Muscle of back (tissue), 11 donors: ENCODE measurements around the gene GRID1. TPM values are rescaled to one million over a fixed set of nuclear protein-coding genes. Genes with fewer than 3 reads are reported as not detected.

ENCODE experiments used
- DNase-seq, 3 donors: peaks; one replicate each; pipeline versions ENCODE4 v3.0.0 to v3.0.0-alpha.2; 2013
- polyA plus RNA-seq, 10 donors: library from polyadenylated mRNA; unstranded; fragments of 120-200 nt; gene quantifications; one replicate each; pipeline ENCODE4 v1.2.1, GENCODE V29; 2013; ENCODE audit not compliant: insufficient read length in 10 of 10

GRID1 gene
- polyA plus RNA-seq, 10 donors = 2.7 to 8.4 (median 5.9) TPM

DNA sequence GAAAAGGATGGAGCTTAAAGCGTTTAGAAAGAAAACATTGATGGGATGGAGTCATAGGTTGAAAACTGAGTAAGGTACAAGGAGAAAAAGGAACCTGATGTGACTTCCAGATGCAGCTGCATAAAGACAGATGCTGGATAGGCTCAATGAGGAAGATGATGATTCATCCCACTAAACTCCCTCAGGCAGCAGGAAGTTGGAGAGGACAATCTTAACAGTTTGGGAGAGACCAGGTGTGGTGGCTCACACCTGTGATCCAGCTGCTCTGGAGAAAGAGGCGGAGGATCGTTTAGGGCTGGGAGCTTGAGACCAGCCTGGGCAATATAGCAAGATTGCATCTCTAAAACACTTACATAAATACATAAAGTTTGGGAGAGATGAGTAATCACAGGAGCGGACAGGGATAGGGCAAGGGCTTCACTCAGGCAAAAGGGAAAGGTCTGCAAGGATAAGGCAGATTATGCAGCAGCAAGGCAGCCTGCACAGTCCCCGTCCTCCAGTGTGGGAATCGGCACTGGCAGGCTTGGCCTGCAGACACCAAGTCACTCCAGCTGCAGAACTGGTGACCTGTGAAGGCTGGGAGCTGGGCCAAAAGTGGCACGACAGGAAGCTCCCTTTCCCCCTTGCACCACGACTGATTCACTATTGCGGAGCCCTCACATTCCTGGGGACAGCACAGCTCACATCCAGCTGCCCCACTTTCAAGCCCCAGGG lies 438.5 kb downstream of the GRID1 start:
- no peak for DNase-seq

DNA sequence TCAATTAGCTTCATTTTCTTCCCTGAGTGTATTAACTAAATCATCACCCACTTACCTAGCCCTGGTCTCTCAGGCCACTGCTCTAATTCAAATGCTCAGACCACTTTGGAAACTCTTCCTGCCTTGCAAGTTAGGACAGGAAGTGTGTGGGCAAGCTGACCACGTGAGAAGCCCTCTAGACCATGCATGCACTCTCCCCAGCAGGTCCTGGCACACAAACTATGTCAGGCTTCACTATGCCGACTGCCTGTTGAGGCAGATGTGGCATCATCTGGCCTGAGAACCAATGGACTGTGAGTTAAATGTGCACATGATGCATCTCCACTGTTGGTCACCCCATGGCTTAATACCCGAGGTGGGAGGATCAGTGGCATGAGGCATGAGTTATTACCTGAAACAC lies 439.6 kb downstream of the GRID1 start:
- no peak for DNase-seq

DNA sequence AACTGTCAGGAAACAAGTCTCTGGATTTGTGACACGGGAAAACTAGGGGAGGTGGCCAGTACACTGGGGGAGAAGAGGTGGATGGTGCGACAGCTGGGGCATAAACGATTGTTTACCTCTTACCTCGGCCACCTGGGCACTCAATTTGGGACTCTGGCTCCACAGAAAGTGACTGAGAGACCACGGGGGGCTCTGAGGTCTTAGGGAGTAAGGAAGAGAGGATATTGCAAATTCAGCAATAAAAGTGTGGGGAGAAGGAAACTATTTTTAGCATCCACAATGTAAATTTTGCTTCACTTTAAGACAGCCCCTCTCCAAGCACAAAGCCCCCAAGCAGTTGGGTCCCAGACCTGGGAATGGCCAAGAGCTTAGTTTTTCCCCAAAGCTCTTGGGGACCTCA lies 440.5 kb downstream of the GRID1 start:
- no peak for DNase-seq

DNA sequence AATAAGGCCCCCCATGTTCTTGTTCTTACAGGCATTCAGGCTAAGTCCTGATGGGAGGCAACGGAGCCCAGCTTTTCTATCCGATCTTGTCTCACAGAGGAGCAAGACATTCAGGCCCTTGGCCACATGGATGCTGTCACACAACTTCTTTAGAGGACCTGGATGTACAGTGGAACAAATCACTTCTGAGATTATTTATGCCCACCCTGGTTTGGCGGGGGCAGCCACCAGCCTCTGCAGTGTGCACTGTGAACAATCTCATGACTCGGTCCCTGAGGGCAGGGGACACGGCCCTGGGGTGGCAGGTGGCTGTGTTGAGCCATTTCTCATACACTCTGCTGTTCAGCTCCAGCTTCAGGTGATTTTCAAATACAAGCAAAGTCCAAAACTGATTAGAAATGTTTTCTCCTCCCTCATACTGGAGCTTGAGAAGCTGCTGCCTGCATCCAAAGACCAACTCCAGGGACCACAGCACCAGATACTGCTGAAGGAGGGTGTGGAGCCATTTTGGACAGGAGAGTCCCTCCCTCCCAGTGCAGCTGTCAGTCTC lies 441.3 kb downstream of the GRID1 start:
- DNase-seq = no peak

DNA sequence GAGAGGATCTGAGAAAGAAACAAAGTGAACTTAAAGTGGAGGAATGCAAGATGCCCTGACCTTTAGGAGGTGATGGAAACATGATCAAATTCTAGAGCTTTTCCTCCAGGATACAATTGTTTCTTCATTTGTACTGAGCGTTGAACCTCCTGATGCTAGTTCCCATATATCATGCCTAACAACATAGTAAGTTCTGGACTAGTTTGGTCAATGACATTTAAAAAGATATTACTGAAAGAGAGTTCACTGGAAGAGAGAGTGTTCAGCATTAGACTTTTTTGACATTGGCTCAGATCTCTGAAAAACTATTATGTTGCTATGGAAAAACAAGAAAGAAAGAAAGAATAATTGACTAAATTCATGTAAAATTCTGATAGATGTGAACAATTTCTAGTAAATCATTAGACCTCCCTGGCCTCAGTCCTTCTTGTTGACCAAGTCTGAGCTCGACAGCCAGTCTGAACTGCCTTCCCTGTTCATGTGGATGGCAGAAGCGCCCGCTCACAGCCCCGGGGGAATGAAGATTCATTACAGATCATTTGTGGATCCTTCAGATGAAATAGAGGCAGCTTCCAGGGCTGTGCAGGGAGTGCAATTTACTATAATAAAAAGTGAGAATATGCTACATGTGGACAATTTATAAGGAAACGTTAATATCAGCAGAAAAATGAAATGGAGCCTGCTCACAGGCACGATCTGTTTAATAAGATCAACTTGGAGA lies 442.1 kb downstream of the GRID1 start:
- DNase-seq = no peak

DNA sequence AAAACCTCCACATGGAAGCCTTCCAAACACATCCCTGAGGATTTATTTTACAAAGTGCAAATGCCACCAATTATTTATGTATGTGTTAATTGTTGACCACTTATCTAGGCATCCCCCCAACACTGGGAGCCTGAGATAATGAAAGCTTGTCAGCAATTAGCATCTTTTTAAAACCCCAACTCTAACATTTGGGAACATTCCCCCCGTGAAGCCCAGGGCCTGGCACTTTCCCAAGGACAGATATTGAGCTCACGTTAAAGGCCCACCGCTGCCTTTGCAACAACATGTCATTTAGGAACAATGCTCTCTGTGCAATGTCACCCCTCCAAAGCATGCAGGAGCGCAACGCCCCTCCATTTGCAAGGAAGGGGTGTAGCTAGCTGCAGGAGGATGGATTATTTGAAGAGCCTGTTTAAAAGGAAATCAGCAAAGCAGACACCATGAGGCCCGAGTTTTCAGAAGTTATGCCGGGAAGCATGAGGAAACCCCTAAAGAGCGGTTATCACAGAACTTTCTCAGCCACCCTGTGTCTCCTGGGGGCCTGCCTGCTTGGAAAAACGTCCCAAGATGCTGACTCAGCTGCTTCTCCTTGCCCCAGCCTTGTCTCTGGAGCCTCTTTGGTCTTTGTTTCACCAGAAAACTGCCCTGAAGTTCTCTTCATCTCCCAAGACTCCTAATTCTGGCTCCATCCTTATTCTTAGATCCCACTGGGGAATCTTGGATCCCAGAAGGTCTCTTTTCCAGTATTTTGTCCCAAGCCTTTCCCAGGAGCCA lies 444.1 kb downstream of the GRID1 start:
- DNase-seq = peak in 1 of 3 donors; percentile 66

DNA sequence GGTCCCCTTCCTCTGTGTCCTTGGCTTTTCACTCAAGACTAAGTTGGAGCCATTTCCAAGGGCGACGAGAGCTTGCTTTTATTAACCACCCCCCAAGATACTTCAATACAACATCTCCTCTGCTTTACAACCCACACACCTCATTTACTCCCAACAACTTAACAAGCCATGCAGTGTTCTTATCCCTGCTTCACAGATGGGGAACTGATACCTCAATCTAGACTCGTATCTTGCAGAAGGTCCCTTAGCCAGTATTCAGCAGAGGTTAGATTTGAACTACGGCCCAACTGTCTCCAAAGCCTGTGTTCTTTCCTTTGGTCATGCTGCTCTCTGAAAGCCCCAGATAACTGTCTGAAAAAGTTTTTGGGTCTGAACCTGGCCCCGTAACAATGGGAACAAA lies 444.8 kb downstream of the GRID1 start:
- DNase-seq = no peak

DNA sequence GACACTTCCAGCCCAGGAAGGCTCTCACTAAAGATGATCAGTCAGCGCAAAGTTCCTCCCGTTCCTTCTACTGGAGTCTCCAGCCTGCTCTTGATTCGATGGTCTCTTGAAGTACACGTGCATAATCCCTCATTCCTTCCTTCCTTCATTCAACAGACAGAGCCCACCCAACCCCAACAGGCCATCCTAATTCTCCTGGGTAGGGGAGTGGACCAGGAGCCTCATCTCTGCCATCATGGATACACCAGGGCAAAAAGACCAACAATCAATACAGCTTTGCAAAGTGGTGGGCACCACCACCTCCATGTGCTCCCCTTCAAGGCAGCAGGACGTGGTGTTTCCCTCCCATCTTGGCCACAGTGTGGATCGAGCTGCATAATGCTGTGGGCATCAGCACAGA lies 446.3 kb downstream of the GRID1 start:
- no peak for DNase-seq

DNA sequence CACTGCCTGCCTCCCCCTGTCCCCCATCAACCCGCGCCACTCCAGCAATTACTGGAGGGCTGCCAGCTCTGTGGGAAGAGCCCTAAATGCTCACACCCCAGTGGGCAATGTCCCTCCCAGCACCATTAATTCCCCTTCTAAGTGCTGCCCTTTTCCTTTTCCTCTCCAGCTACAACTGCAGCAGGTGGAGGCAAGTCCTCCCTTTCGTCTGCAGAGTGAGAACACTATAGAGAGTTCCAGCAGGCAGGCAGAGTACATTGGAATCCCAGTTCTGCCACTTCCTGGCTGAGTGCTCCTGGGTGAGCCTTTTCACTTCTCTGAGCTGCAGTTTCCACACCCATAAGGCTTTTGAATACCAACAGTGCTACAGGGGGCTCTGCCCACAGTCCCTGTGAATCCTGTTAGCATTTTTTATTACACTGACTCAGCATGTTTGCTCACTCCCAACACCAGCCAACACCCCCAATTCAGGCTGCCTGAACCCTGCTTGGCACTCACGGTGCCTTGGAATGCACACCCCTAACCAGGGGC lies 447.0 kb downstream of the GRID1 start:
- no peak for DNase-seq

DNA sequence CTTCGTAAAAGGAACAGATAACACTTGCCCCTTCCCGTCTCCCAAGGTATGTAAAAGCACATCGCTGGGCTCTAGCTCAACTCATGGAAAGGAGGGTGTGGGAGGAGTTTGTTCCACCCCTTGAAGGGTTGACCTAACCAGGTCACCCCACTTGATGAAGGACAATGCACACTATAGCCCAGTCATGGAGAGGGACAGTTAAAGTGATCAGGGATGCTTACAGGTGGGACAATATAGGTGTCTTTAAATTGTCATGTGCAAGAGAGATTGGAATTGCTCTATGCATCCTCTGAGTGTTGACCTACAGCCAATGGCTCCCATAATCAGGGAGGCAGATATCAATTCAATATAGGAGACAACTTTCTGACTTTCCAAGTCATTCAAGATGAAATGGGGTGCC lies 448.2 kb downstream of the GRID1 start:
- DNase-seq = no peak

DNA sequence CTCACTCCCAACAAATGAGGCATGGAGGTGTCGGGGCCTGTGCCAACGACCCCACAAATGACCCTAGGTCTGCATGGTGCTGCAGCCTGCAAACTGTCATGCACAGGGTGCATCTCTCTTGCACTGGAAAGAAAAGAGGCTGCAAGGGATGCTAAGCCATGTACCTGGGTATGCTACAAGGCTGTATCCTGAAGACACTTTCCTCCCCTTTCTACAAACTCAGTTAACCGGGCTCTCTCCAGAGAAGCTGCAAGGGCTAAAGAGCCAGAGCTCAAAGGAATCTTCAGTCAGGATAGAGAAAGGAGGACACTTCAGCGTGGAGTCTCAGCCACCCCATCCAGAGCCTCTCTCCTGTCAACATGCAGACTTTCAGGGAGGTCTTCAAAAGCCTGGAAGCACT lies 449.0 kb downstream of the GRID1 start:
- DNase-seq = no peak

DNA sequence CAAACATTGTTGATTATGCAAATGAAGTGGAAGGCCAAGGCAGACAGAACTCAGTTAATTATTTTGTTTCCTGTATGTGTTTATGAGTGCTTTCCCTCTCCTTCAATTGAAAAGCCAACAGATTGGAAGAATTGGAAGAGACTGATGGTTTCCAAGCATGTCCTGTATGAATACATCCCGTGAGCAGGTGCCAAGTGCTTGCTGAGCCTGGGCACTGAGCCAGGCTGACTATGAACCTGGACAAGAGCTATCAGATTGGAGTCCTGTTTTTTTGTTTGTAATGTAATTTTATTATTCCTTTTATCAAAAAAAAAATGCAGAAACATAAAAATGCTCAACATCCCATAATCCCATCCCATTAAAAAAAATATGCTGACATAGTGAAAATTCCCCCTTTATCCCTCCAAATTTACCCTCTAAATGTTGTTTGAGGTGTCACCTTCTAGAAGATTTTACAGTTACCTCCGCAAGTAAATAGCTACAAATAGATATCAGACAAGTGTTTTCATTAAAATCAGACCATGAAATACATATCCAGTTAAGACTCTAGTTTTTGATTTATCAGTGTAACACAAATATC lies 449.5 kb downstream of the GRID1 start:
- peak in 2 of 3 donors; percentile 72 to 77 for DNase-seq

DNA sequence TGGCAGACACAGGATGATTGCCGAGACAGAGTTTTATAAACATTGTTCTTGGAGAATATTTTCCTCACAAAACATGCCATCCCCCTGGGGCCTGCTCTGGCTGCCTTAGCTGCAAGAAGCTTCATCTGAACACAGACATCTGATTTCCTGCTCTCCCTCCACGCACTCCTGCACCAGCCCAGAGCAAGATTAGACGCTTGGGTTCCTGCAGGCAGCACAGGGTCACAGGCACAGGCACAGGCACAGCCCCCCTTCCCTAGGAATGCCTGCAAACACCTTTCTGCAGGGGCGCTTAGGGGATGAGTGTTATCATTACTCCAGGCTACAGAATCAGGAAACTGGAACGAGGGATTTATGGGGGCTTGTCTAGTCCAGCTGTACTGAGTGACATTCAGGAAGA lies 450.3 kb downstream of the GRID1 start:
- peak in 2 of 3 donors; percentile 69 to 86 for DNase-seq

DNA sequence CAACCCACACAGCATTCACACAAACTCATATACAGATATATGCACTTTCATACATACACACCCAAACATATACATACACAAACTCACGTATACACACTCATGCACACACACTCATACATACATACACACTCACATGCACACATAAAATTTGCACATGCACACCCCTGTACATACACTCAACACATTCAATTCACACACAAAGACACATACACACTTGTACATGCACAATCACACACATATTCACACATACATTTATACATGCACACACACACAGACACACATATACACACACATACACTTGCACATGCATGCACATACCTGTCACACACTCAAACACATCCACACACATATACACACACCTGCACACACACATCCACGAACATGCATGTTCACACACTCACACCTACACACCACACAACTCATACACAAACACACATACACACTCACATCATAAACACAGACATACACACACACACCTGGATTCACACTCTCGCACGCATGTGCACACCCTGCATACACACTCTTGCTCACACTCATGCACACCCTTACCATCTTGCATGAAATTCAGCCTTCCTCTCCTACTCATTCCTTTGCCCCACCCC lies 451.2 kb downstream of the GRID1 start:
- no peak for DNase-seq

DNA sequence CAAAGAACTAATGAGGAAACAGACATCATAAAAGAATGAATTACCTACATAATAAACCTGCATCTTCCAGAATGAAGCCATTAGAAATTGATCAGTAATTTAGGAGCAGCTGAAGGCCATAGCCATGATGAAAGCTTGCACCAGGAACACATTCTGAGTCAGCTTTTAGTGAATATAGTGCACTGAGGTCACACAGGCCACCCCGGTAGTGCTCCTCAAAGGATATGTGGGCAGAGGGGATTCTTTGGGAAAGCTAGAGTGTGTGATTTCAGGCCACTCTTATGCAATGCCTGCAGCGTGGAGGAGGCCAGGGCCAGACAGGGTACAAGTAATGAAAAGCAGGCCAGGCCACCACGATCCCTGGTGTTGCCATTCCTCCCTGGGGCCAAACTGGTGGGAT lies 451.9 kb downstream of the GRID1 start:
- no peak for DNase-seq

DNA sequence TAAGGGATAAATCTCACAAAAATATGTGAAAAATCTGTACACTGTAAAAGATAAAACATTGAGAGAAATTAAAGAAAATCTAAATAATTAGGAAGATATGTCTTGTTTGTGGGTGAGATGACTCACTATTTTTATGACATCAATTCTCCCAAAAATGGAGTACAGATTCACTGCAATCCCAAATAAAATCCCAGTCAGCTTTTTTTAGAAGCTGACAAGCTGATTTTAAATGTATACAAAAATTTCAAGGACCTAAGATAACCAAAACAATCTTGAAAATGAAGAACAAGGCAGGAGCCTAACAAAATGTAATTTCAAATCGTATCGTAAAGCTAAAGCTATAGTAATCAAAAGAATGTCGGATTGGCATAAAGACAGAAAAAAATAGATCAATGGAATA lies 458.1 kb downstream of the GRID1 start:
- no peak for DNase-seq

DNA sequence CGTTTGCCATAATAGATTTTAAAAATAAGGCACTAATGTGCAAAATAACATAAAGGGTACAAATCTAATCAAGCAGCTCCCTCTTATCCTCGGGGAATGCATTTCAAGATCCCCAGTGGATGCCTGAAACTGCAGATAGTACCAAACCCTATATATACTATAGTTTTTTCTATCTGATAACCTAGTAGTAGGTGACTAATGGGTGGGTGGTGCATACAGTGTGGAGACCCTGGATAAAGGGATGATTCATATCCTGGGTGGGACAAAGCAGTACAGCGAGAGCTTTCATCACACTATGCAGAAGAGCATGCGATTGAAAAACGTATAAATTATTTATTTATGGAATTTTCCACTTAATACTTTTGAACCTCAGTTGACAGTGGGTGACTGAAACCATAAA lies 464.5 kb downstream of the GRID1 start:
- DNase-seq = no peak

DNA sequence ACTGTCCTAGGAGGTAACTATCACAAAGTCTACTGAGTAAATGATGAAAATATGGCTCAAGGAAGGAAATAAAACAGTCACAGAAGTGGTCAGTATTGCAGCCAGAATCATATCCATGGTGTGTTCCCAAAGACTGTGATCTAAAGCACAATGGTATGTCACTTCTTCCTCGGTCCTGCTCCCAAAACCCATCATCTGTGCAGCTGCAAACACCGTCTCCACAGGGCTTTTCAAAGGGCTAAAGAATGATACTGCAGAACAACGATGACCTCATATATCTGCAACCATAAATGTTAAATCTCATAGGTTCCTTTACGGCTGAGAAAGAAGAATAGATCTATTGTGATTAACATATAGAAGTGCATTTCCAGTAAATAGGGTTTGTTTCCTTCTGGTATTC lies 465.0 kb downstream of the GRID1 start:
- peak in 1 of 3 donors; percentile 72 for DNase-seq

DNA sequence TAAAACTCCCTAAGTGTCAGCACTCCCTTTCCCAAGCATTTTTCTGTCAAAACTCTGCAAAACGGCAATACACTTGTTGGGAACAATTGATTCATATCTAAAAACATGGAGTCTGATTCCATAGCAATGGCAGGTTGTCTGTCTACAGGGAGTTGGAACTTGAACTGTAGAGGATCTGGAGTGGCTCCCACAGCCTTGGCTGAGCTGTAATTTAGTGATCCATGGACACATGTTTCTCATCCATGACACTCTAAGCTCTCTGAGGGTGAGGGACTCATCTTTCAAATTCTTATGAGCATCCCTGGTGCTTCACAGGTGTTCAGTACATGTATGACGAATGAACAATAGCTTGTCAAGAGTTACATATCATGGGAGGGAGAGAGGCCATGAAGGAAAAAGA lies 466.1 kb downstream of the GRID1 start:
- DNase-seq = peak in 2 of 3 donors; percentile 66 to 78

DNA sequence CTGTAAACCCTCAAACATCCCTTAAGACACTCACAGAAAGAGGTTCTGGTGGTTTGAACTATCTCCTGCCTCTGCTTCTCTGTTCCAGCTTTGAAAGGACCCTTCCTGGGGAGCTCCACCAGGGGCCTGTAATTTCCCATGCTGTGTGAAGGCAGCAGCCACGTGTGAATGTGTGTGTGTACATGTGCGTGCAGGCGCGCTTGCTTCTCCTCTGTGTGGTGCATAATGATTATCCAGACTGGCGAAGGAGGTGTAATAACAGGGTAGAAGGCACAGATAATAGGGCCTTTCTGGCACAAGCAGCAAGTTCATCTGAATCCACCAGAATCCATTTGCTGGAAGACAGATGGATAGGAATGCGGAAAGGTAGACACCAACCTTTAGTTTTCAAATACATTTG lies 466.5 kb downstream of the GRID1 start:
- peak in 1 of 3 donors; percentile 32 for DNase-seq

DNA sequence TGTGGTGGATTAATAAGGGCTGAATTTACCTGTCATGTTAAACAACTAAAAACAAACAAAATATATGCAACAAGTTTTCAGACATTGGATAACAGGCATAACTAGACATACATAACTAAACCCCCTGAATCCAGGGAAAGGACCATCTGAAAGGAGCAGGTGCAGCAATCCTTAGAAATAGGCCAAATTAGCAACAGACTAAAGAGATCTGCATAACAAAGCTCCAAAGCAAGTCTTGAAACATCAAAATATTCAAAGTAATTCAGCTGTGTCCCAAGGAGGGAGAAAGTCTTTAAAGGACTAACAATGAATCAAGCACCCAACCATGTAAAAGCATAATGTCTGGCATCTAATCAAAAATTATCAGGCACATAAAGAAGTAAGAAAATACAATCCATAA lies 475.1 kb downstream of the GRID1 start:
- no peak for DNase-seq
